Heart left ventricle (tissue), 16 donors: Measurements from ENCODE around the gene SLC6A20. TPM values are rescaled to one million over a fixed set of nuclear protein-coding genes. Genes with fewer than 3 reads are reported as not detected.

Experiments
- ATAC-seq, 4 donors: fragments of 200-7000 bp; cut with Tn5 transposase; one replicate each; pipeline ENCODE4 v1.9.1; 2020 to 2022; ENCODE audit warnings: moderate library complexity in 4 of 4, mild to moderate bottlenecking in 3 of 4, moderate number of reproducible peaks in 1 of 4
- DNase-seq, 5 donors: peaks; one replicate each; pipeline ENCODE4 v3.0.0-alpha.2; 2020
- H3K27ac ChIP-seq, 12 donors: fragments of 200-600 bp; sonication (generic) in 4 of 12; one replicate each; pipeline versions ENCODE4 v1.5.0 to v1.8.0; 2016 to 2022; ENCODE audit warnings: mild to moderate bottlenecking in 2 of 12
- H3K27me3 ChIP-seq, 9 donors: fragments of 200-600 bp; sonication (generic) in 2 of 9; one replicate each; pipeline versions ENCODE4 v1.5.1 to v1.8.0; 2016 to 2022; ENCODE audit warnings: mild to moderate bottlenecking in 3 of 9
- H3K36me3 ChIP-seq, 9 donors: fragments of 200-600 bp; sonication (generic) in 2 of 9; one replicate each; pipeline versions ENCODE4 v1.5.0 to v1.8.0; 2018 to 2022; ENCODE audit warnings: mild to moderate bottlenecking in 2 of 9
- H3K4me1 ChIP-seq, 12 donors: fragments of 200-600 bp; sonication (generic) in 4 of 12; one replicate each; pipeline versions ENCODE4 v1.5.0 to v1.8.0; 2016 to 2022; ENCODE audit warnings: mild to moderate bottlenecking in 3 of 12
- H3K4me3 ChIP-seq, 12 donors: fragments of 200-600 bp; sonication (generic) in 4 of 12; one replicate each; pipeline versions ENCODE4 v1.5.0 to v1.8.0; 2017 to 2022; ENCODE audit warnings: mild to moderate bottlenecking in 9 of 12, moderate library complexity in 4 of 12
- H3K9me3 ChIP-seq, 12 donors: fragments of 200-600 bp; sonication (generic) in 4 of 12; one replicate each; pipeline versions ENCODE4 v1.5.0 to v1.8.0; 2016 to 2022; ENCODE audit warnings: mild to moderate bottlenecking in 1 of 12
- CTCF ChIP-seq, 12 donors: fragments of 200-600 bp; sonication (generic) in 4 of 12; IDR thresholded peaks; one replicate each; pipeline versions ENCODE4 v1.5.0 to v1.8.0; 2018 to 2022; ENCODE audit warnings: antibody characterized with exemption in 12 of 12, mild to moderate bottlenecking in 5 of 12
- POLR2A ChIP-seq, 2 donors: fragments of 450-650 bp; IDR thresholded peaks; one replicate each; pipeline ENCODE4 v1.6.1; 2017; ENCODE audit warnings: antibody characterized with exemption in 2 of 2, mild to moderate bottlenecking in 2 of 2, moderate library complexity in 2 of 2
- WGBS, 4 donors: extraction: QIAGEN DNeasy Blood & Tissue Kit in 2 of 4; methylation state at CpG; one replicate each; pipeline versions ENCODE4 v1.1.5 to v1.1.7; 2013 to 2018; 5-methylcytosine and 5-hydroxymethylcytosine counted together
- intact Hi-C, 10 donors: fragments of 100-400 bp; cut with DNase I; formaldehyde crosslinking; loops; one replicate each; pipeline versions ENCODE4 v1.11.1 to v1.14.2; 2022
- polyA plus RNA-seq, 2 donors: library from polyadenylated mRNA; stranded (reverse); fragments of 200-250 nt; gene quantifications; one replicate each; pipeline ENCODE4 v1.2.3, GENCODE V29; 2013
- total RNA-seq, 9 donors: library from RNA; depleted of rRNA in 2 of 9; stranded (reverse); fragments of >200 nt in 2 of 9; fragmentation: NEBNext Ultra II Directional in 3 of 9; extraction: Animal tissue kit (Norgen Biotek cat#: 25700) in 3 of 9; gene quantifications; one replicate each; pipeline versions ENCODE4 v1.1.0 to v1.2.4, GENCODE V29; 2016 to 2023
- donor health status: ischemic (EF 13 %, LVEDD 7.1; RV severe dilation, severe dysfunction).
- donor health status: healthy with polysubstance abuse.
- donor health status: DM: no; HTN: yes; CAD: no.
- donor health status: DM: no; HTN: no; CAD: no.
- donor health status: ischemic (EF 25% LVEDD 6.9; RV normal size, moderate dysfunction).
- donor health status: ischemic (EF 25% LVEDD 5.7; RV mildly dilated, moderate dysfunction).
- donor health status: healthy.
- donor health status: DM: yes; HTN: yes; CAD: no.
- donor health status: ischemic (EF 35%, LVEDD 5.7; RV mildly dilated, moderate dysfunction).
- donor health status: nonischemic (EF 11% LVEDD 7.7; RV severe dilation, severe dysfunction).
- donor health status: DM: yes; HTN: yes; CAD: no.
- donor health status: PGD.
- donor health status: ischemic (EF 29% LVEDD 5.4; RV normal size, mild dysfunction).
- donor health status: nonischemic (EF 23%, LVEDD 6.1; RV moderate dilation, normal function).

The SLC6A20 gene
- total and polyA plus RNA-seq, 11 donors: 0.12 to 0.59 (median 0.19) TPM; not detected in 8

GRCh38 chr3:45746777-45747622 is 49.3 kb downstream of the SLC6A20 start:
- WGBS, 4 donors: 88 to 97% (median 91%) methylated on average over 12 to 18 of the region's 18 CpGs
- Histone ChIP-seq H3K36me3 (peaks cover 0 to 63% (median 49%) of the 10 kb centered on the region in 9 donors), H3K27ac (no peak overlapping the region), H3K27me3 (no peaks in the 10 kb centered on the region), H3K4me3 (no peak overlapping the region), H3K4me1 (peaks cover 0 to 3% (median 0%) of the 10 kb centered on the region in 12 donors), H3K9me3 (no peaks in the 10 kb centered on the region)
- ATAC-seq: peak in 3 of 4 donors; percentile 11 to 57 (median 30)
- TF ChIP-seq CTCF (IDR thresholded peaks at IDR 0.05) (no peak), POLR2A (IDR thresholded peaks at IDR 0.05) (no peak)
- intact Hi-C loops: no loop called here
- no peak for DNase-seq

GRCh38 chr3:45746165-45746776 is 50.1 kb downstream of the SLC6A20 start:
- intact Hi-C loops: no loop called here
- H3K27ac ChIP-seq: no peak overlapping the region
- peaks cover 0 to 70% (median 56%) of the 10 kb centered on the region in 9 donors for H3K36me3 ChIP-seq
- no peaks in the 10 kb centered on the region for H3K27me3 ChIP-seq
- no peaks in the 10 kb centered on the region for H3K9me3 ChIP-seq
- no peak for DNase-seq
- H3K4me3 ChIP-seq: no peak overlapping the region
- WGBS, 4 donors: 91 to 96% (median 95%) methylated on average over 28 to 32 of the region's 32 CpGs
- ATAC-seq: peak in 3 of 4 donors; percentile 21 to 45 (median 24)
- H3K4me1 ChIP-seq: peaks cover 0 to 10% (median 0%) of the 10 kb centered on the region in 12 donors
- no peak for TF ChIP-seq CTCF (IDR thresholded peaks at IDR 0.05)

- ATAC-seq (no peak), DNase-seq (no peak)
- intact Hi-C loops: no loop called here
- no peak overlapping the region for H3K27ac ChIP-seq
- no peaks in the 10 kb centered on the region for H3K27me3 ChIP-seq
- H3K4me1 ChIP-seq: peaks cover 0 to 10% (median 0%) of the 10 kb centered on the region in 12 donors
- no peak overlapping the region for H3K4me3 ChIP-seq
- WGBS, 4 donors: 94 to 98% (median 96%) methylated on average over 4 of the region's 4 CpGs
- TF ChIP-seq CTCF (IDR thresholded peaks at IDR 0.05) (no peak), POLR2A (IDR thresholded peaks at IDR 0.05) (no peak)
- no peaks in the 10 kb centered on the region for H3K9me3 ChIP-seq
- peaks cover 0 to 100% (median 91%) of the 10 kb centered on the region in 9 donors for H3K36me3 ChIP-seq
Observed at GRCh38 chr3:45742461-45743089, 53.8 kb downstream of the SLC6A20 start.
